Measurements from ENCODE around the gene TBC1D16. TPM values are rescaled to one million over a fixed set of nuclear protein-coding genes. Genes with fewer than 3 reads are reported as not detected.
"Not testable (repeated sequence)": the region's sequence is repeated elsewhere in the genome, so short reads cannot be mapped to it uniquely, and the experiment has no call there.

Gene TBC1D16
- total RNA-seq, 2 experiments from 2014 or later = 0.74 to 1.2 TPM

- Mint-ChIP-seq H3K27ac (no peak overlapping the region), H3K27me3 (no peaks in the 10 kb centered on the region), H3K9me3 (no peaks in the 10 kb centered on the region), H3K4me3 (no peak overlapping the region), H3K36me3 (ENCODE audit: low read depth) (no peaks in the 10 kb centered on the region), H3K4me1 (peaks cover 5% of the 10 kb centered on the region)
- ChIA-PET POLR2A (no interaction called here), CTCF (interaction anchor here (0.5 kb wide), 1 partner anchor 568 kb away, joined by 3 read pairs; no protein-coding TSS in a partner anchor)
- no peak for DNase-seq
Measured at GRCh38 chr17:80065478-80066170, 30.0 kb upstream of the TBC1D16 start.

DNA sequence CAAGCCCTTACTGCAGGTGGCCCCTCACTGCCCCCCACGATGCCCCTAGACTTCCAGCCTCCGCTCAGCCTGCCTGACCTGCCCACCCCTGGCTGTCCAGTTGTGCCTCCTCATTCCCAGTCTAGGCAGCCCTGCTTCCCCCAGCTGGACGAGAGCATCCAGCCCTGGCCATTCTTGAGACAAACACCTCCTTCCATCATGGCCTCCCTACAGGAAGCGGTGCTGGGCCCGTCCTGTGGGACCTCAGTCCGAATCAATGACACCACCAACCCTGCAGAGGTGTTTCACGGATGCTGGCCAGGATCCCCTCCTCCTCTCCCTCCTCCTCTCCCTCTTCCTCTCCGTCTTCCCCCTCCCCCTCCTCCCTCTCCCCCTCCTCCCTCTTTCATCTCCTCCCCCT, 29.0 kb upstream of the TBC1D16 start:
- no peaks in the 10 kb centered on the region for H3K27me3 Mint-ChIP-seq
- DNase-seq = no peak
- H3K36me3 Mint-ChIP-seq (ENCODE audit: low read depth) = no peaks in the 10 kb centered on the region
- peaks cover 3% of the 10 kb centered on the region for H3K4me1 Mint-ChIP-seq
- no peak overlapping the region for H3K27ac Mint-ChIP-seq
- no peak overlapping the region for H3K4me3 Mint-ChIP-seq
- H3K9me3 Mint-ChIP-seq = no peaks in the 10 kb centered on the region
- ChIA-PET POLR2A (no interaction called here), CTCF (interaction anchor here (0.5 kb wide), 1 partner anchor 113 kb away, joined by 3 read pairs; no protein-coding TSS in a partner anchor)

- Mint-ChIP-seq H3K4me1 (no peaks in the 10 kb centered on the region), H3K9me3 (no peaks in the 10 kb centered on the region), H3K27ac (no peak overlapping the region), H3K4me3 (no peak overlapping the region), H3K27me3 (no peaks in the 10 kb centered on the region), H3K36me3 (ENCODE audit: low read depth) (no peaks in the 10 kb centered on the region)
- DNase-seq = no peak
- POLR2A ChIA-PET = no interaction called here
- CTCF ChIA-PET = interaction anchor here (0.5 kb wide), 1 partner anchor 112 kb away, joined by 3 read pairs; no protein-coding TSS in a partner anchor
Measured at GRCh38 chr17:80063830-80064585, 28.3 kb upstream of the TBC1D16 start.

DNA sequence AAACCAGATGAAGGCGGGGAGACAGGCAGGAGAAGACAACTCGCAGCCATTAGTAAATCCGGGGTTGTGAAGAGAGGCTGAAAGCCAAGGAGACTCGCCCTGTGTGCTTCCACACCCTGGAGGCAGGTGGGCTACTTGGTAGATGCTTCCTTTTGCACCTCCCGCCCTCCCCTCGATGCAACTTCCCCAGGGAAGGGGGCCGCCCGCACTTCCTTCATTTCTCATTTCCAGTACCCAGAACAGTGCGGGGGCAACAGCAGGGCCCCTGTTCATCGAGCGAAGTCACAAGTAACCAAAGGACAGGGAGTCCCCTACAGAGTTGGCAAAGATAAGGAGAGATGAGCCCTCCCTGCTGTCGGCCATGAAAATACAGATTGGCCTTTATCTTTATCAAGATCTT, 25.7 kb upstream of the TBC1D16 start:
- DNase-seq = no peak
- H3K4me1 Mint-ChIP-seq = no peaks in the 10 kb centered on the region
- no peak overlapping the region for H3K4me3 Mint-ChIP-seq
- no peaks in the 10 kb centered on the region for H3K9me3 Mint-ChIP-seq
- ChIA-PET CTCF (no interaction called here), POLR2A (no interaction called here)
- H3K27me3 Mint-ChIP-seq = no peaks in the 10 kb centered on the region
- no peak overlapping the region for H3K27ac Mint-ChIP-seq
- no peaks in the 10 kb centered on the region for H3K36me3 Mint-ChIP-seq (ENCODE audit: low read depth)

DNA sequence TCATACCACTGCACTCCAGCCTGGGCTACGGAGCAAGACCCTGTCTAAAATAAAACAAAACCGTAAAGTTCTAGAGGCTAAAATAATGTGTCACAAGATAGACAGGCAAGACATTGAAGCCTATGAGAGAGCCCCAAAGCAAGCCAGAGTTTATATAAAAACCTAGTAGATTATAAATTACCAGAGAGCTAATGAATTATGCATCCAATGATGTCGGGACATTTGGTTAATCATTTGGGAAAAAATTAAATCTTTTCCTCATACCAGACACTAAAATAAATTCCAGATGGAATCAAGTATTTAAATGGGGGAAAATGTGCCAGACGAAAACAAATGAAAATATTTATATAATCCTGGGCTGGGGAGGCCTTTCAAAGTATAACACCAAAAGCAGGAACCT, 25.0 kb upstream of the TBC1D16 start:
- H3K27ac Mint-ChIP-seq = no peak overlapping the region
- H3K9me3 Mint-ChIP-seq = no peaks in the 10 kb centered on the region
- H3K4me1 Mint-ChIP-seq = no peaks in the 10 kb centered on the region
- ChIA-PET CTCF (no interaction called here), POLR2A (no interaction called here)
- H3K4me3 Mint-ChIP-seq = no peak overlapping the region
- no peaks in the 10 kb centered on the region for H3K36me3 Mint-ChIP-seq (ENCODE audit: low read depth)
- H3K27me3 Mint-ChIP-seq = peaks cover 1% of the 10 kb centered on the region
- no peak for DNase-seq

DNA sequence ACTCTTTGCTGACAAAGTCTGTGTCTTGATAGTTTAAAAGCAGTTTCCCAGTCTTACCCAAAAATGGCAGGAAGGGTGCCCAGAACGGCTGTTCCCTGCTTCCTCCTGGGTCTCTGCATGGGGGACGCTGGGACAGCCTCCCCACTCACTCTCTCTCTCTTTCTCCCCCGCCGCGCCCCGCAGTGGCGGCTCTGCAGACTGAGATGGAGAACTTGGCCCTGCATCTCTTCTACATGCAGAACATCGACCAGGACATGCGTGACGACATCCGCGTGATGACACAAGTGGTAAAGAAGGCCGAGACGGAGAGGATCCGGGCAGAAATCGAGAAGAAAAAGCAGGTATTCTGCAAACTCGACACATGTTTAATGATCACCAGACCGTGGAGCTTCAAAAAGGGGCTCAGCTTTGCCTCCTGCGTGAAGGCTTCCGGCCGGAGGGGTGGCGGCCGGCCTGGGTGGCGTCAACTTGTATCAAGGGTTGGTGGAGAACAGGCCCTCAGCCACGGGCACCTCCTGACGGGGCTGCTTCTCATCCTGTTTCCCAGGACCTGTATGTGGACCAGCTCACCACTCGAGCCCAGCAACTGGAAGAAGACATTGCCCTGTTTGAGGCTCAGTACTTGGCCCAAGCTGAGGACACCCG, 22.8 kb upstream of the TBC1D16 start:
- Mint-ChIP-seq H3K4me3 (no peak overlapping the region), H3K4me1 (no peaks in the 10 kb centered on the region), H3K36me3 (ENCODE audit: low read depth) (no peaks in the 10 kb centered on the region), H3K27me3 (peaks cover 2% of the 10 kb centered on the region), H3K27ac (no peak overlapping the region), H3K9me3 (no peaks in the 10 kb centered on the region)
- ChIA-PET CTCF (interaction anchor here (0.6 to 0.8 kb wide), 2 partner anchors 136 to 289 kb away, joined by 3 to 5 read pairs; no protein-coding TSS in a partner anchor), POLR2A (no interaction called here)
- no peak for DNase-seq

DNA sequence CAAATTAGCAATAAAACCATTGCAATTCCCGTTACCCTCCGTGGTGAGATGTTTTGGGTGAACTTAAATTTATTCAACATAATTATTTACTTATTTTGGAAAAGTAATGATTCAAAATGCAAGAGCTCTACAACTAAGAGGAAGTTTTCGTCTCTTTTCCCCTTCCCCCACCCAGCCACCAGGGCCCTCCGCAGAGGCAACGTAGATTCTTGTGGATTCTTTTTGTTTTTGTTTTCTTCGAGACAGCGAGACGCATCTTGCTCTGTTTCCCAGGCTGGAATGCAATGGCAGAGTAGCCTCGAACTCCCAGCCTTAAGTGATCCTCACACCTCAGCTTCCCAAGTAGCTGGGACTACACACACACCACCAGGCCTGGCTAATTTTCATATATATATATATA, 19.9 kb upstream of the TBC1D16 start:
- Mint-ChIP-seq H3K4me3 (no peak overlapping the region), H3K27ac (no peak overlapping the region)

DNA sequence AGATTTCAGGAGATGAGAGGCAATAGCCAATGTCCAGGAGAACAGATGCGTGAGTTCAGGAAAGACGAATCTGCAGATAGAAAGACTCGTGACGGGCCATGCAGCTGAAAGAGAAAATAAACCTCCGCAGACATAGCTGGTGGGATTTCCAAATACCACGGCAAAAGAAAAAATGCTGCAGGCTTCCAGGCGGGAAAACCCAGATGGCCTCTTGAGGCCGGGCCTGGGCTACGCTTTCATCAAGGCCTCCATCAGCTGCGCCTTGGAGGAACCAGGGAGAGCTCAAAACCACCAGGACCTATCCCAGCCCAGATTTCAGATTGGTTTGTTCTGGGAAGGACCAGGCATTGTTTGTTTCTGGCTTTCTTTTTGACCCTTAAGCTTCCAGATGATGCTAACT, 17.4 kb upstream of the TBC1D16 start:
- DNase-seq = no peak
- Mint-ChIP-seq H3K9me3 (no peaks in the 10 kb centered on the region), H3K4me3 (no peak overlapping the region), H3K27ac (no peak overlapping the region), H3K4me1 (no peaks in the 10 kb centered on the region), H3K27me3 (peaks cover 4% of the 10 kb centered on the region), H3K36me3 (ENCODE audit: low read depth) (no peaks in the 10 kb centered on the region)
- CTCF ChIA-PET = no interaction called here
- POLR2A ChIA-PET = no interaction called here

More for the DNA sequence above, 19.9 kb upstream of the TBC1D16 start:
- H3K27me3 Mint-ChIP-seq = peaks cover 4% of the 10 kb centered on the region
- no peaks in the 10 kb centered on the region for H3K4me1 Mint-ChIP-seq
- CTCF ChIA-PET = no interaction called here
- no peaks in the 10 kb centered on the region for H3K36me3 Mint-ChIP-seq (ENCODE audit: low read depth)
- DNase-seq = no peak
- H3K9me3 Mint-ChIP-seq = no peaks in the 10 kb centered on the region
- POLR2A ChIA-PET = no interaction called here

- H3K36me3 Mint-ChIP-seq (ENCODE audit: low read depth) = no peaks in the 10 kb centered on the region
Measured at GRCh38 chr17:80051681-80052080, 16.0 kb upstream of the TBC1D16 start.

DNA sequence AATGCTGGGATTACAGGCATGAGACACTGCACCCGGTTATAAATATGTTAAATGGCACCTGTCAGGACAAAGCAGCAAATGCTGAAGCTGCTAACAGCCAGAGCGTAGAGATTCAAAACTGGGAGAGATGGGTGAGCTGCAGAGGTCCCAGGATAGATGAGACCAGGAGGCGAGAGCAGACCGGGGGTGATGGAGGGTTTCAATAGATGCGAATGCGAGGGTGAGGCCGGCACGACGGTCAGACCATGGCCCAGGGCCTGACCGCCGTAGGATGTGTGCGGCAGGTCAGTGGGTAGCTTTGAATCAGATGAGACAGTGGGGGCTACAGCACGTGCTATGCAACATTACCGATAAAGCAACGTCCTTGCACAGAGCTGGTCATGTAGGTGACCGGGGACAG, 15.0 kb upstream of the TBC1D16 start:
- ChIA-PET POLR2A (no interaction called here), CTCF (interaction anchor here (0.9 kb wide), 1 partner anchor 51 kb away, joined by 3 read pairs; the partner anchor contains the start of gene GAA)
- Mint-ChIP-seq H3K9me3 (no peaks in the 10 kb centered on the region), H3K36me3 (ENCODE audit: low read depth) (no peaks in the 10 kb centered on the region), H3K27ac (no peak overlapping the region), H3K4me3 (no peak overlapping the region), H3K4me1 (no peaks in the 10 kb centered on the region), H3K27me3 (peaks cover 3% of the 10 kb centered on the region)
- DNase-seq = no peak

More at GRCh38 chr17:80051681-80052080, 16.0 kb upstream of the TBC1D16 start:
- Mint-ChIP-seq H3K9me3 (no peaks in the 10 kb centered on the region), H3K27me3 (peaks cover 4% of the 10 kb centered on the region), H3K4me3 (no peak overlapping the region), H3K4me1 (no peaks in the 10 kb centered on the region), H3K27ac (no peak overlapping the region)
- ChIA-PET CTCF (no interaction called here), POLR2A (no interaction called here)
- no peak for DNase-seq

DNA sequence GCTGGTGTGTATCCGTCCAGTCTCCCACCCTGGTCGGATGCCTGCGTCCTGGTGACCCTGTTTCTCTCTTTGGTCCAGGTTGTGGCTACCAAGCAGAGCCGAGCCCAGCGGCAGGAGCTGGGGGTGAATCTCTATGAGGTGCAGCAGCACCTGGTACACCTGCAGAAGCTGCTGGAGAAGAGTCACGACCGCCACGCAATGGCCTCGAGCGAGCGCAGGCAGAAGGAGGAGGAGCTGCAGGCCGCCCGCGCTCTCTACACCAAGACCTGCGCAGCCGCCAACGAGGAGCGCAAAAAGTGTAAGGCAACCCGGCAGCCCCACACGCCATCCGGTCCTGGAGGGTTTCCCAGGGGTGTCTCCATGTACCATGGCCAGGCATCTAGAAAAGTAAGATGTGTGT, 14.3 kb upstream of the TBC1D16 start:
- no peaks in the 10 kb centered on the region for H3K36me3 Mint-ChIP-seq (ENCODE audit: low read depth)
- H3K9me3 Mint-ChIP-seq = no peaks in the 10 kb centered on the region
- POLR2A ChIA-PET = no interaction called here
- peaks cover 2% of the 10 kb centered on the region for H3K27me3 Mint-ChIP-seq
- H3K4me1 Mint-ChIP-seq = no peaks in the 10 kb centered on the region
- no peak overlapping the region for H3K4me3 Mint-ChIP-seq
- CTCF ChIA-PET = interaction anchor here (0.9 kb wide), 1 partner anchor 51 kb away, joined by 3 read pairs; the partner anchor contains the start of gene GAA
- H3K27ac Mint-ChIP-seq = no peak overlapping the region
- DNase-seq = no peak

GRCh38 chr17:80047176-80047575, 11.5 kb upstream of the TBC1D16 start:
- DNase-seq = no peak
- ChIA-PET POLR2A (no interaction called here), CTCF (no interaction called here)
- no peaks in the 10 kb centered on the region for H3K36me3 Mint-ChIP-seq (ENCODE audit: low read depth)
- H3K27me3 Mint-ChIP-seq = peaks cover 2% of the 10 kb centered on the region
- H3K4me1 Mint-ChIP-seq = no peaks in the 10 kb centered on the region
- no peak overlapping the region for H3K4me3 Mint-ChIP-seq
- H3K9me3 Mint-ChIP-seq = no peaks in the 10 kb centered on the region
- H3K27ac Mint-ChIP-seq = no peak overlapping the region

- CTCF ChIA-PET, H3K4me1 Mint-ChIP-seq: not testable (repeated sequence)
Measured at GRCh38 chr17:80046709-80047108, 11.0 kb upstream of the TBC1D16 start.

More at GRCh38 chr17:80046709-80047108, 11.0 kb upstream of the TBC1D16 start:
- DNase-seq; H3K27ac Mint-ChIP-seq; H3K27me3 Mint-ChIP-seq; H3K4me3 Mint-ChIP-seq; H3K9me3 Mint-ChIP-seq; H3K36me3 Mint-ChIP-seq (ENCODE audit: low read depth): not testable (repeated sequence)
- POLR2A ChIA-PET = interaction anchor here (0.6 kb wide), 1 partner anchor 333 kb away, joined by 8 read pairs; no protein-coding TSS in a partner anchor

Data from activated CD4-positive, alpha-beta T cell treated with anti-CD3 and anti-CD28 coated beads, Interleukin-2, amount 10 ng/mL, durations not matched to agents 7 days and 5 days (primary cell).